Measurements from ENCODE around the gene NDUFS8.

NDUFS8 gene

DNA sequence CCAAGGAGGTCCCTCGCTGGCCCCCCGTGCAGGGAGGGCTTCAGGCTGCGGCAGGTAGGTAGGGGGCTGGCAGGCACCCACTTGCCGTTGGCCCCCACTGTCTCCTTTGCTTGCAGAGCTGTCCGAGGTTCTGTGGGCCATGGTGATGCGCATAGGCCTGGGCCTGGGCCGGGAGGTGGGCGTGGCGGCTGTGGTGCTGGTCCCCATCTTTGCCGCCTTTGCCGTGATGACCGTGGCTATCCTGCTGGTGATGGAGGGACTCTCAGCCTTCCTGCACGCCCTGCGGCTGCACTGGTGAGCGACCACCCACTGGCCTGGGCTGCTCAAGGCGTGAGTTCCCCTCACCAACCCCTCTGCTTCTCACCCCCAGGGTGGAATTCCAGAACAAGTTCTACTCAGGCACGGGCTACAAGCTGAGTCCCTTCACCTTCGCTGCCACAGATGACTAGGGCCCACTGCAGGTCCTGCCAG is 19.9 kb downstream of the NDUFS8 start:
- H3K9me3 ChIP-seq (ENCODE audit: control insufficient read depth in 1 of 2, low read length in 2 of 2): no peaks in the 10 kb centered on the region
- no peak overlapping the region for H3K27ac ChIP-seq (ENCODE audit: low read length)
- no peaks in the 10 kb centered on the region for H3K4me1 ChIP-seq (ENCODE audit: control insufficient read depth in 1 of 2, insufficient read depth in 2 of 2, low read length in 2 of 2)
- no peaks in the 10 kb centered on the region for H3K27me3 ChIP-seq (ENCODE audit: low read depth, low read length)
- H3K36me3 ChIP-seq (ENCODE audit: control insufficient read depth in 1 of 2, insufficient read depth in 2 of 2, low read length in 2 of 2): peaks cover 9 to 75% of the 10 kb centered on the region in 2 donors
- no peak overlapping the region for H3K4me3 ChIP-seq (ENCODE audit: low read depth in 1 of 2, low read length in 2 of 2)

DNA sequence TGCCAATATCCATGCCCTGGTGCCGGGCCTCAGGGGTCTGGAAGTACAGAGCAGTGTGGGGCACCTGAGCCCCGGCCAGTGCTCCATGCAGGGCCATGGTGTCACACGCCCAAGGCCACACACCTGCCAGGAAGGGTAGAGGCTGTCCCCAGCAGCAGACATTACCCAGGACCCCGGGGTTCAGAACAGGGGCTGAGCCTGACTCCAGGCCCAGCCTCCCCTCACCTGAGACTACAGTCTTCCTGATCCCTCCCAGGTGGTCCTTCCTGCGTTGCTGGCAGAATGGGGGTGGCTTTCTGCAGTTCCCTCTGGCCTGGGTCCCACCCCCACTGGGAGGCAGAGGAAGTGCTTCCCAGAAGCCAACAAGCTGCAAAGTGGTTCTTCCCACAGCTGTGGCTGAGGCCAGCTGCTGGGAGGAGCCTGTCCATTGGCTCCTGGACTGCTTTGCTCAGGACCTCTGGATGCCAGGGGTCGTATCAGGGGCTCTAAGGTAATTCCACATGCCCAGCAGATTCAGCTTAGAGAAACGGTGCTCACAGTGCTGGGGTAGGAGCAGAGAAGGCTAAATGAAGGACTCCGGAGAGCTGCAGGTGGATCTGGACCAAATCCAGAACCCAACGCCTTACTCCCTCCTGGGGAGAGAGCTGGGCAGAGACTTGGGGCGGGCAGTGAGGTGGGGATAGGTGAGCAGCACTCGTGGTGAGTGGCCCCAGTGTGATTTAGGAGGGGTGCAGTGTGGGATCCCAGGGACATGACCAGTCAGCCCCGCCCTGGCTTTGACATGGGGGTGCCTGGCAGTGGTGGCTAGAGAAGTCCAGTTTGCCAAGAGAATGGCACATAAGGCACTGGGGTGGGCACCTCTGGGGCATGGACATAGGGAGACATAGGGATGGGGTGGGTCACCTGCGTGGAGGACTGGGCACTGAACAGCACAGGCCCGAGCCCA is 21.0 kb downstream of the NDUFS8 start:
- Histone ChIP-seq H3K27me3 (ENCODE audit: low read depth, low read length) (no peaks in the 10 kb centered on the region), H3K36me3 (ENCODE audit: control insufficient read depth in 1 of 2, insufficient read depth in 2 of 2, low read length in 2 of 2) (peaks cover 9 to 68% of the 10 kb centered on the region in 2 donors), H3K27ac (ENCODE audit: low read length) (no peak overlapping the region)

DNA sequence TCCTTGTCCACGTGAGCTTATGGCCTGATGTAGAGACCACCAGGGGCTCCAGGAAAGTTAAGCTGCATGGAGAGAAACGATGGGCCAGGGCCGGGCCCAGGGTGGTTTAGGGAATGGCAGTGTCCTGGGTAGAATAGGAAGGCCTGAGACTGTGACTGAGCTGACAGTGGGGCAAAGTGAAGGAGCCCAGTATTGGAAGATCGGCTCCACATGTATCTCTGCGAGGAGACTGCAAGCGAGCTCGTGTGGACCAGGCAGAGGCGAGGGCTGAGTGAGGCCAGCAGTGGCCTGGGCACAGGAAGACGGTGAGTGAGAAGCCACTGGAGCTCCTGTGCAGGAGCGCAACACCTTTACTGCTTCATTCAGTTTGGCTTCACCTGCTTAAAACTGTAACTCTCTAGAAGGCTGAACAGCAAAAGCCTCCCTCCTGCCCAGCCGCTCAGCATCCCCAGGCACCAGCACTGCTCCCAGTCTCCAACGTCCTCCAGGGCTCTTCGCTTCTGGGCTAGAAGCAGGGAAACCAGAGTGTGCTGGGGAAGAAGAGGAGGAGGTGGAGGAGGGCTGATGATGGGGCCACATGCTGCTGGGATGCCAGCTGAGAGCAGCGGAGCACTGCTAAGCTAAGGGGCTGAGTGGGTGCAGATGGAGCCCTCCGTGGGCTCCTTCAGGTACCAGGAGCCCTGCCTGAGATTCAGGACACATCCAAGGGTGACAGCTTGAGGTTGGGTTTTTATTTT is 21.8 kb downstream of the NDUFS8 start:
- Histone ChIP-seq H3K27ac (ENCODE audit: low read length) (no peak overlapping the region), H3K36me3 (ENCODE audit: control insufficient read depth in 1 of 2, insufficient read depth in 2 of 2, low read length in 2 of 2) (peaks cover 9 to 62% of the 10 kb centered on the region in 2 donors), H3K9me3 (ENCODE audit: control insufficient read depth in 1 of 2, low read length in 2 of 2) (no peaks in the 10 kb centered on the region), H3K4me1 (ENCODE audit: control insufficient read depth in 1 of 2, insufficient read depth in 2 of 2, low read length in 2 of 2) (no peaks in the 10 kb centered on the region), H3K4me3 (ENCODE audit: low read depth in 1 of 2, low read length in 2 of 2) (no peak overlapping the region), H3K27me3 (ENCODE audit: low read depth, low read length) (no peaks in the 10 kb centered on the region)

More for the DNA sequence above, 21.0 kb downstream of the NDUFS8 start:
- no peaks in the 10 kb centered on the region for H3K4me1 ChIP-seq (ENCODE audit: control insufficient read depth in 1 of 2, insufficient read depth in 2 of 2, low read length in 2 of 2)
- H3K4me3 ChIP-seq (ENCODE audit: low read depth in 1 of 2, low read length in 2 of 2): no peak overlapping the region
- H3K9me3 ChIP-seq (ENCODE audit: control insufficient read depth in 1 of 2, low read length in 2 of 2): no peaks in the 10 kb centered on the region

DNA sequence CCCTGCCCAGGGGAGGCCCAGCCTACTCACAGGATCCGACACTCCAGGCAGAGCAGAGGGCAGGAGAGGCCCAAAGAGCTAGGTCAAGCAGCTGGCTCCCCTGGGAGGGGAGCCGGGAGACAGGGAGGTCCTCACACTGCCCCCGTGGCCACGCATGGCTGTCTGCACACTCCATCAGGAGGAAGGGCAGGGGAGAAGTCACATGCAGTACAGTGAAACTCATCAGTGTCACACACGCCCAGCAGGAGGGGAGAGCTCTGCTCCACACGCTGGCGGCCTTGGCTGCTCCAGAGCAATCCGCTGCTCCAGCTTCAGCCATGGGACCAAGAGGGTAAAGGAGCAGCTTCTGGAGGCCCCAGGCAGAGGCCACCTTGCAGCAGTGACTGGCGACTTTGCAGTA is 22.6 kb downstream of the NDUFS8 start:
- H3K4me3 ChIP-seq (ENCODE audit: low read depth in 1 of 2, low read length in 2 of 2): no peak overlapping the region
- no peak overlapping the region for H3K27ac ChIP-seq (ENCODE audit: low read length)
- H3K9me3 ChIP-seq (ENCODE audit: control insufficient read depth in 1 of 2, low read length in 2 of 2): no peaks in the 10 kb centered on the region
- H3K27me3 ChIP-seq (ENCODE audit: low read depth, low read length): no peaks in the 10 kb centered on the region
- no peaks in the 10 kb centered on the region for H3K4me1 ChIP-seq (ENCODE audit: control insufficient read depth in 1 of 2, insufficient read depth in 2 of 2, low read length in 2 of 2)
- peaks cover 7 to 54% of the 10 kb centered on the region in 2 donors for H3K36me3 ChIP-seq (ENCODE audit: control insufficient read depth in 1 of 2, insufficient read depth in 2 of 2, low read length in 2 of 2)

DNA sequence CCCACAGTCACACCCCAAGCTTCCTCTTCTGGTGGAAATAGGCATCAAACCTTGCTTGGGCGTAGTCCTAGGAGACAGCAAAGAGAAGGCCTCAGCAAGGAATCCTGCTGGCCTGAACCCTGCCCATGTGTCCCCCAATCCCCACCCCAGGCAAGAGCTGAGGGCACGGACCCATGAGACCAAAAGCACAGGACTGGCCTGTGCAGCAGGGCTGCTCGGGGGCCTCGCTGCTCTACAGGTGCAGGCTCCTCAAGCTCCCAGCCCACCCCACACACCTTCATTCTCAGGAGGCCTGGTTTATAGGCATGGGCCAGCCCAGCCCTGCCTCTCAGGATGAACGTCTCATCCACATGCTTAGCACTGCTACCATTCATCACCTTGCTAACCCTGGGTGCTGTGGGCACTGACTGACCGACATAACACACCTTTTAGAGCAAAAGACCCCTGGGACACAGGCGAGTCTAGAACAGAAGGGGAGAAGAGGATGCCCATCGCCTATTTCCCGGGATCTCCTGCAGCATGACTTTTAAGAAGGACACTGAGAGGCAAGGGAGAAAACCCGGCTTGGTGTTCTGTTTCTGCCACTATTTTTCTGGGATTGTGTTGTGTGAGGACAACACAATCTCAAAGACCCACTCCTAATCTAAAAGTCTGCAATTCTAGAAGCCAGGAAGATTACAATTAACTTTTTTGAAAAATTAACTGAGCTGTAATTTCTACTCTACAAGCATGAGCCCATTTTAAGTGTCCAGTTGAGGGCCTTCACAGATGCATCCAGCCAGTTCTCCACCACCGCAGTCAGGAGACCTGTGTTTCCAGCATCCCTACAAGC is 23.7 kb downstream of the NDUFS8 start:
- Histone ChIP-seq H3K9me3 (ENCODE audit: control insufficient read depth in 1 of 2, low read length in 2 of 2) (no peaks in the 10 kb centered on the region), H3K27ac (ENCODE audit: low read length) (no peak overlapping the region), H3K4me3 (ENCODE audit: low read depth in 1 of 2, low read length in 2 of 2) (no peak overlapping the region), H3K27me3 (ENCODE audit: low read depth, low read length) (no peaks in the 10 kb centered on the region), H3K4me1 (ENCODE audit: control insufficient read depth in 1 of 2, insufficient read depth in 2 of 2, low read length in 2 of 2) (no peaks in the 10 kb centered on the region), H3K36me3 (ENCODE audit: control insufficient read depth in 1 of 2, insufficient read depth in 2 of 2, low read length in 2 of 2) (peaks cover 10 to 46% of the 10 kb centered on the region in 2 donors)

DNA sequence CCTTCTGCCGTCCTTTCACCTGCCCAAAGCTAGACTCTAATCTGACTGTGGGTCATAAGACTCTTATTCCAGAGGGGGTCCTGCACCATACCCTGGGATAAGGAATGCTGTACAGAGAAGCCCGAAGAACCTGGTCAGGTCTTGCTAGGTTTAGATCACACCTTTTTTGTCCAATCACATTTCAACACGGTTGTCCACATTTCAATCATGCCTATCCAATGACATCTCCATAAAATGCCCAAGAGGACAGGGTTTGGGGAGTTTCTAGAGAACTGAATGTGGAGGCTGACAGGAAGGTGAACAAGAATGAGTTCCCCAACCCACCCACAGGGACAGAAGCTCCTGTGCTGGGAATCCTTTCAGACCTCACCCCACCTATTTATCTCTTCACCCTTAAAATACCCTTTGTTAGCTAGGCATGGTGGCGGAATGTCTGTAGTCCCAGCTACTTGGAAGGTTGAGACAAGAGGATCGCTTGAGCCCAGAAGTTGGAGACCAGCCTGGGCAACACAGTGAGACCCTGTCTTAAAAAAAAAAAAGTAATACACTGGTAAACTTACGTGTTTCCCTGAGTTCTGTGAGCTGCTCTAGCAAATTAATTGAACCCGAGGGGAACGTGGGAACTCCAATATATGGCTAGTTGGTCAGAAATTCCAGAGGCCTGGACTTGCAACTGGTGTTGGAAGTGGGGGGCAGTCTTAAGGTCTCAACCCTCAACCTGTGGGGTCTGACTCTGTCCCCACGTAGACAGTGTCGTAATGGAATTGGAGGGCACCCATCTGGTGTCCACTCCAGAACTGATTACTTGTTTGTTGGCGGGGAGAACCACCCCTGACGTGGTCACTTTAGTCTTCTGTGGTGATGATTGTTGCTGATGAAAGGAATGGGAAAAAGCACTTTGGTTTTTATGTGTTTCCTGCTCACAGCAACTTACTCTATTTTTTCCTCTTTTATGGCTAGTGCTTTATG is 26.1 kb downstream of the NDUFS8 start:
- no peaks in the 10 kb centered on the region for H3K9me3 ChIP-seq (ENCODE audit: control insufficient read depth in 1 of 2, low read length in 2 of 2)
- H3K27ac ChIP-seq (ENCODE audit: low read length): no peak overlapping the region
- no peak overlapping the region for H3K4me3 ChIP-seq (ENCODE audit: low read depth in 1 of 2, low read length in 2 of 2)
- peaks cover 16 to 31% of the 10 kb centered on the region in 2 donors for H3K36me3 ChIP-seq (ENCODE audit: control insufficient read depth in 1 of 2, insufficient read depth in 2 of 2, low read length in 2 of 2)
- no peaks in the 10 kb centered on the region for H3K27me3 ChIP-seq (ENCODE audit: low read depth, low read length)
- no peaks in the 10 kb centered on the region for H3K4me1 ChIP-seq (ENCODE audit: control insufficient read depth in 1 of 2, insufficient read depth in 2 of 2, low read length in 2 of 2)

DNA sequence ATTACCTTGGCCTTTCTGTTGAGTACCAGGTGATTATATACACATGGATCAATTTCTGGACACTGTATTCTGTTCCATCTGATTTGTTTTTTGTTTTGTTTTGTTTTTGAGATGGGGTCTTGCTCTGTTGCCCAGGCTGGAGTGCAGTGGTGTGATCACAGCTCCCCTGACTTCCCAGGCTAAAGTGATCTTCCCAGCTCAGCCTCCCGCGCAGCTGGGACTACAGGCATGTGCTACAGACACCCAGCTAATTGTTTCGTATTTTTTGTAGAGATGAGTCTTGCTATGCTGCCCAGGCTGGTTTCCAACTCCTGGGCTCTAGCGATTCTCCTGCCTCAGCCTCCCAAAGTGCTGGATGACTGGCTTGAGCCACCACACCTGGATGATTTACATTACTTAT is 27.3 kb downstream of the NDUFS8 start:
- Histone ChIP-seq H3K36me3 (ENCODE audit: control insufficient read depth in 1 of 2, insufficient read depth in 2 of 2, low read length in 2 of 2) (peaks cover 17 to 24% of the 10 kb centered on the region in 2 donors), H3K4me3 (ENCODE audit: low read depth in 1 of 2, low read length in 2 of 2) (no peak overlapping the region), H3K27me3 (ENCODE audit: low read depth, low read length) (no peaks in the 10 kb centered on the region), H3K9me3 (ENCODE audit: control insufficient read depth in 1 of 2, low read length in 2 of 2) (no peaks in the 10 kb centered on the region), H3K4me1 (ENCODE audit: control insufficient read depth in 1 of 2, insufficient read depth in 2 of 2, low read length in 2 of 2) (no peaks in the 10 kb centered on the region), H3K27ac (ENCODE audit: low read length) (no peak overlapping the region)

DNA sequence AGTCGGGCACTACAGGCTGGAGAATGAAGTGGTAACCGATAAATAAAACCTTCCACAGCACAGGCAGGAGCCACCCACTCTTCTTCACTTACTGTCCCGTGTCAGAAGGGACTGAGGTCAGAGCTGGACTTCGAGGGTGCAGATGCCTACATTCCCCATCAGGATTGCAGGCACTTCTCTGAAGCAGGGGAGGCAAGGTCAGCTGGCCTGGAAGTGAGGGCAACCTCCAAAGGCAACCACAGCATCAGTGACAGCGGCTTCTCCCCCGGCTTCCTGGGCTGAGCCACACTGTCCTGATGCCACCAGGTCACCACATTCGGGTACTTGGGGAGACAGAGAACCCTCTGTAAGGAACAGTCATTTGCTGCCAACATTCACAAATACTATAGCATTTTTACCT is 31.0 kb downstream of the NDUFS8 start:
- H3K27ac ChIP-seq (ENCODE audit: low read length): no peak overlapping the region
- no peak overlapping the region for H3K4me3 ChIP-seq (ENCODE audit: low read depth in 1 of 2, low read length in 2 of 2)
- H3K9me3 ChIP-seq (ENCODE audit: control insufficient read depth in 1 of 2, low read length in 2 of 2): no peaks in the 10 kb centered on the region
- no peaks in the 10 kb centered on the region for H3K4me1 ChIP-seq (ENCODE audit: control insufficient read depth in 1 of 2, insufficient read depth in 2 of 2, low read length in 2 of 2)
- H3K27me3 ChIP-seq (ENCODE audit: low read depth, low read length): no peaks in the 10 kb centered on the region
- H3K36me3 ChIP-seq (ENCODE audit: control insufficient read depth in 1 of 2, insufficient read depth in 2 of 2, low read length in 2 of 2): peaks cover 34 to 43% of the 10 kb centered on the region in 2 donors

DNA sequence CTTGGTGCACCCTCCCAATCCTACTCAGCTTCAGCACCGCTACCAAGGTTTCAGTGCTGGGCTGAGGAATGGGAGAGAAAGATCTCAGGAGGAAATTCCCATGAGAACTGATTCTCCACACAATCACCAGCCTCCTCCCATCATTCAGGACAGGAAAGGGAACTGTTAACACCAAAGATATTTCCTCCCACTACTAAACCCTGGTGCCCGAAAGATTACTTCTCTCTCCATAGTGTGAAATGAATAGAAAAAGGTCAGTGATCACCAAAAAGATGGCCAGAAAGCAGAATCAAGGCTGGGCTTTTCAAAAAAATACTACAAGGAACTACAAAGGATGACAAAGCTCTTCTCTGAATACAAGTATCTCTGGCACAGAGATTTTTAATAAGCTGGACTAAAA is 34.4 kb downstream of the NDUFS8 start:
- Histone ChIP-seq H3K4me3 (ENCODE audit: low read depth in 1 of 2, low read length in 2 of 2) (no peak overlapping the region), H3K36me3 (ENCODE audit: control insufficient read depth in 1 of 2, insufficient read depth in 2 of 2, low read length in 2 of 2) (peaks cover 54 to 72% of the 10 kb centered on the region in 2 donors), H3K9me3 (ENCODE audit: control insufficient read depth in 1 of 2, low read length in 2 of 2) (no peaks in the 10 kb centered on the region), H3K27ac (ENCODE audit: low read length) (no peak overlapping the region), H3K27me3 (ENCODE audit: low read depth, low read length) (no peaks in the 10 kb centered on the region), H3K4me1 (ENCODE audit: control insufficient read depth in 1 of 2, insufficient read depth in 2 of 2, low read length in 2 of 2) (no peaks in the 10 kb centered on the region)

DNA sequence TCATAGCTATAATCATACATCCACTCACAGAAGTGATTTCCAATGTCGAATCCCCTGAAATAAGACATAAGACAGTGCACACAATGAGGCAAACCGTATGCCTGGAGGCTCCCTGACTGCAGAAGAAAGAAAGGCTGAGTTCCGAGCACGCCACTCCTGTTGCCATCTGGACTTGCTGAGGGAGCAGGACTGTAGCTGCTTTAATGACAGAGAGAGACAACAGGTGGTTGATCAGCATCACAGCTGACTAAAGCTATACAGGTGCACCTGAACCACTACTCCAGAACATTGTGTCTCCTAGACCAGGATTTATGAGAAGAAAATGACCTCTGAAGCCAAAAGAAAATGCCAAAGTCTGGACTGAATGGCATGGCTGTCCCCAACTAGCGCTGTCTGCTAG is 35.4 kb downstream of the NDUFS8 start:
- Histone ChIP-seq H3K9me3 (ENCODE audit: control insufficient read depth in 1 of 2, low read length in 2 of 2) (no peaks in the 10 kb centered on the region), H3K36me3 (ENCODE audit: control insufficient read depth in 1 of 2, insufficient read depth in 2 of 2, low read length in 2 of 2) (peaks cover 58 to 77% of the 10 kb centered on the region in 2 donors), H3K4me3 (ENCODE audit: low read depth in 1 of 2, low read length in 2 of 2) (no peak overlapping the region), H3K27me3 (ENCODE audit: low read depth, low read length) (no peaks in the 10 kb centered on the region), H3K4me1 (ENCODE audit: control insufficient read depth in 1 of 2, insufficient read depth in 2 of 2, low read length in 2 of 2) (no peaks in the 10 kb centered on the region), H3K27ac (ENCODE audit: low read length) (no peak overlapping the region)
